ENCODE data around the gene MRPL52. TPM values are rescaled to one million over a fixed set of nuclear protein-coding genes. Genes with fewer than 3 reads are reported as not detected.
"Not testable (repeated sequence)": the region's sequence is repeated elsewhere in the genome, so short reads cannot be mapped to it uniquely, and the experiment has no call there.

MRPL52 gene
- polyA plus RNA-seq, 4 donors: 106 to 164 (median 132) TPM

DNA sequence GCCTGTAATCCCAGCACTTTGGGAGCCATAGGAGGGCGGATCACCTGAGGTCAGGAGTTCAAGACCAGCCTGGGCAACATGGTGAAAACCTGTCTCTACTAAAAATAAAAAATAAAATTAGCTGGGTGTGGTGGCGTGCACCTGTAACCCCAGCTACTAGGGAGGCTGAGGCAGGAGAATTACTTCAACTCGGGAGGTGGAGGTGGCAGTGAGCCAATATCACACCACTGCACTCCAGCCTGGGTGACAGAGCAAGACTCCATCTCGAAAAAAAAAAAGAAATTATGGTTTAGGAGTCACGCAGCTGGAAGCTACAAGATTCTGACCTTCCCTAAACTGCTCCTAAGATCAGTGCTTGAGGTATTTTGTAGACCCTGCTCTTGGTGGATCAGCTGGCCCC lies 36.1 kb upstream of the MRPL52 start:
- not testable (repeated sequence) for H3K27me3 ChIP-seq (ENCODE audit: control insufficient read depth in 3 of 3, insufficient read depth in 3 of 3, low read length in 3 of 3); H3K9me3 ChIP-seq (ENCODE audit: control insufficient read depth in 2 of 2, insufficient read depth in 1 of 2, low read depth in 1 of 2, low read length in 1 of 2); H3K27ac ChIP-seq (ENCODE audit: low read depth in 1 of 3, low read length in 2 of 3); FAIRE-seq; H3K4me3 ChIP-seq (ENCODE audit: low read depth in 1 of 3, low read length in 3 of 3); DNase-seq
- H3K36me3 ChIP-seq (ENCODE audit: control insufficient read depth in 3 of 3, insufficient read depth in 2 of 3, low read depth in 1 of 3, low read length in 3 of 3): peaks cover 0 to 23% (median 3%) of the 10 kb centered on the region in 3 donors
- peaks cover 0 to 35% (median 4%) of the 10 kb centered on the region in 3 donors for H3K4me1 ChIP-seq (ENCODE audit: control insufficient read depth in 3 of 3, insufficient read depth in 2 of 3, low read depth in 1 of 3, low read length in 2 of 3)
- 71 to 84% (median 75%) methylated on average over 5 of the region's 5 CpGs for WGBS, 3 donors

DNA sequence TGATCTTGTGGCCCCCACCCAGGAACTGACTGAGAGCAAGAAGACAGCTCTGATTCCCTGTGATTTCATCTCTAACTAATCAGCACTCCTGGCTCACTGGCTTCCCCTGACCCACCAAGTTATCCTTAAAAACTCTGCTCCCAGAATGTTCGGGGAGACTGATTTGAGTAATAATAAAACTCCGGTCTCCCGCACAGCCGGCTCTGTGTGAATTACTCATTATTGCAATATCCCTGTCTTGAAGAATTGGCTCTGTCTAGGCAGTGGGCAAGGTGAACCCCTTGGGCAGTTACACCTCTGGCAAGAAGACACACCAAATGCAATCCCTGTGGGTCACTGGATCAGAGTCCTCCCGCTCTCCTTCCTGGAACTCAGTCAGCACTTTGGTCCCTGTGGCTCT lies 35.7 kb upstream of the MRPL52 start:
- FAIRE-seq: no peak
- peaks cover 0 to 39% (median 4%) of the 10 kb centered on the region in 3 donors for H3K4me1 ChIP-seq (ENCODE audit: control insufficient read depth in 3 of 3, insufficient read depth in 2 of 3, low read depth in 1 of 3, low read length in 2 of 3)
- no peak for DNase-seq
- peaks cover 0 to 8% of the 10 kb centered on the region in 2 donors for H3K9me3 ChIP-seq (ENCODE audit: control insufficient read depth in 2 of 2, insufficient read depth in 1 of 2, low read depth in 1 of 2, low read length in 1 of 2)
- peak overlapping the region in 1 of 3 donors; percentile 5 for H3K27ac ChIP-seq (ENCODE audit: low read depth in 1 of 3, low read length in 2 of 3)
- WGBS, 3 donors: 75 to 89% (median 79%) methylated on average over 5 of the region's 5 CpGs
- H3K36me3 ChIP-seq (ENCODE audit: control insufficient read depth in 3 of 3, insufficient read depth in 2 of 3, low read depth in 1 of 3, low read length in 3 of 3): peaks cover 0 to 23% (median 3%) of the 10 kb centered on the region in 3 donors
- no peaks in the 10 kb centered on the region for H3K27me3 ChIP-seq (ENCODE audit: control insufficient read depth in 3 of 3, insufficient read depth in 3 of 3, low read length in 3 of 3)
- H3K4me3 ChIP-seq (ENCODE audit: low read depth in 1 of 3, low read length in 3 of 3): no peak overlapping the region

DNA sequence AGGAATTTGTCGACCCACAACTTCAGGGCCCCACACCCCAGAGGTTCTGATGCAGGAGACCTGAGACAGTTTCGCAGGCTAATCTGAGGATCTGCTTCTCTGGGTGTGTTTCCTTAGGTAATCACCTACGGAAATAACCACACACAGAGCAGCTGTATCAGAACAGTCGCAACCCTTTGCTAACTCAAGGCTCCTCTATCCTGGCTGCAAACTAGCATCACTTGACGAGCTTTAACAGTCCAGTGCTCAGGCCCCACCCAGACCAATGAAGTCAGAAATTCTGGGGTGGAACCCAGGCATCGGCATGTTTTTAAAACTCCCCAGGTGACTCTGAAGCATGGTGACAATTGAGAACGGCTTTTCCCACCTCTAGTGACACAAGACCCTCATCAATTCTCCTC lies 35.1 kb upstream of the MRPL52 start:
- no peak for FAIRE-seq
- peaks cover 0 to 23% (median 3%) of the 10 kb centered on the region in 3 donors for H3K36me3 ChIP-seq (ENCODE audit: control insufficient read depth in 3 of 3, insufficient read depth in 2 of 3, low read depth in 1 of 3, low read length in 3 of 3)
- 83 to 93% (median 86%) methylated on average over 7 of the region's 7 CpGs for WGBS, 3 donors
- peaks cover 0 to 8% of the 10 kb centered on the region in 2 donors for H3K9me3 ChIP-seq (ENCODE audit: control insufficient read depth in 2 of 2, insufficient read depth in 1 of 2, low read depth in 1 of 2, low read length in 1 of 2)
- H3K4me3 ChIP-seq (ENCODE audit: low read depth in 1 of 3, low read length in 3 of 3): no peak overlapping the region
- peaks cover 0 to 42% (median 4%) of the 10 kb centered on the region in 3 donors for H3K4me1 ChIP-seq (ENCODE audit: control insufficient read depth in 3 of 3, insufficient read depth in 2 of 3, low read depth in 1 of 3, low read length in 2 of 3)
- H3K27ac ChIP-seq (ENCODE audit: low read depth in 1 of 3, low read length in 2 of 3): peak overlapping the region in 1 of 3 donors; percentile 5
- no peaks in the 10 kb centered on the region for H3K27me3 ChIP-seq (ENCODE audit: control insufficient read depth in 3 of 3, insufficient read depth in 3 of 3, low read length in 3 of 3)
- no peak for DNase-seq

DNA sequence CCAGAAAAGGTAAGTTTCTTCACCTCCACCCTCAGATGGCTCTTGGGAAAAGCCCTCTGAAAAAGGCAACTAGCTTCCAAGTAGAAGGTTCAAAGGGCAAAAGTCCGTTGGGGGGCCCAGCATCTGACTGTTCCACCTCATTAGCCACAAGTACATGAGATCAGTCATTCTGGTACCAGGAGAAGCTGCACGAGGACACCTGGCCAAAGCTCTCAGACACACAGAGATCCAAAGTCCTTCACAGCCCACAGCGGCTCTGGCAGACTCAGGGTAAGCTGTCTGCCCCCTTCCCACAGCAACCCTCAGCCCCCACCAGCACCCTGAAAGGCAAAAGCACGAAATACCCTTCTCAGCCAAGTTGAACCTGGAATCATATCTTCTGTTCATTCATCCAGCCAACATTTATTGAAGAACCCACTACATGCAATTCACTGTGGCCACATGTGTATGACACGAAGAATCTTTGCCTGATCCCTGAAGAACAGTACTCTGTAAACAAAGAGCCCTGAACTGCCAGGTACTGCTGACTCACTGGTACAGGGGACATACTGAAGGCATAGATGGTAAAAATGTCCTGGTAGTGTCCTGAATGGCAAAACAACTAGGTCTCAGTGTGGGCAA lies 33.5 kb upstream of the MRPL52 start:
- Histone ChIP-seq H3K27ac (ENCODE audit: low read depth in 1 of 3, low read length in 2 of 3) (peak overlapping the region; percentile 28 to 87 (median 85)), H3K27me3 (ENCODE audit: control insufficient read depth in 3 of 3, insufficient read depth in 3 of 3, low read length in 3 of 3) (no peaks in the 10 kb centered on the region), H3K4me3 (ENCODE audit: low read depth in 1 of 3, low read length in 3 of 3) (no peak overlapping the region), H3K9me3 (ENCODE audit: control insufficient read depth in 2 of 2, insufficient read depth in 1 of 2, low read depth in 1 of 2, low read length in 1 of 2) (peaks cover 0 to 8% of the 10 kb centered on the region in 2 donors), H3K4me1 (ENCODE audit: control insufficient read depth in 3 of 3, insufficient read depth in 2 of 3, low read depth in 1 of 3, low read length in 2 of 3) (peaks cover 0 to 44% (median 8%) of the 10 kb centered on the region in 3 donors), H3K36me3 (ENCODE audit: control insufficient read depth in 3 of 3, insufficient read depth in 2 of 3, low read depth in 1 of 3, low read length in 3 of 3) (peaks cover 0 to 28% (median 3%) of the 10 kb centered on the region in 3 donors)
- FAIRE-seq: no peak
- peak; percentile 72 to 87 for DNase-seq
- WGBS, 3 donors: 24 to 48% (median 32%) methylated on average over 5 of the region's 5 CpGs

DNA sequence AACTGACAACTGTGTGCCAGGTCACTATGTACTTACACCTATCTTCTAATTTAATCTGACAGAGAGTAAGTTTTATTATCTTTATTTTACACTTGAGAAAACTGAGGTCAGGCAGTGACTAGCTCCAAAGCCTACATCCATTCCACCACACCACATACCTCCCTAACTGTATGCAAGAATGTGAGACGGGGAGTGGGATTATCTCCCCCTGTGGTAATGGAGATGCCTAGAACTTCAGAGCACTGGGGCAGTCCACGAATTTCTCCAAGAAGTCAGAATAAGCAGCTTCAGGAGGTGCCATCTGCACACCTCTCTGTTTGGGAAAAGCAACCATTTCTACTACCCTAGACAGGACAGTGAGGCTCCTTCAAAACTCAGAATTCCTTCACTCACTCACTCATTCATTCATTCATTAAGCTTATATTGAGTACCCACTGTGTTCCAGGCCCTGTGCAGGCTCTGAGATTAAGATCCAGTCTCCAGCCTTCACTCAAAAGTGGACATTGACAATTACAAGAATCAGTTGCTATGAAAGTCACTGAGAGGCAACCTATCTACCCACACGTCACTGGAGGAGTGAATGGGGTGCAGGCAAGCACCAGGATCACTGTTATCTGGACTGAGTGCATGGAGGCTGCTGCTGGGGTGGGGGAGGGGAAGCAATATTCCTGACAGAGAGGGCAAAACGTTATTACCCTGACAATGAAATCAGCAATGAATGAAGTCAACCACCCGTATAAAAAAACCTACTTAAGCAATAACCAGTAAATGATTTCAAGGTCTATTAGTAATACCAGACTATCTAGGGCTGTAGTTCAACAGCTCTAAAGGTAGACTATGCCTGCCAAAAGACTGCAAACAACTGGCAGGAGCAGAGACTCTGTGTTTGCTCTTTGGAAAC lies 32.4 kb upstream of the MRPL52 start:
- H3K4me3 ChIP-seq (ENCODE audit: low read depth in 1 of 3, low read length in 3 of 3): no peak overlapping the region
- peaks cover 0 to 42% (median 8%) of the 10 kb centered on the region in 3 donors for H3K4me1 ChIP-seq (ENCODE audit: control insufficient read depth in 3 of 3, insufficient read depth in 2 of 3, low read depth in 1 of 3, low read length in 2 of 3)
- H3K27ac ChIP-seq (ENCODE audit: low read depth in 1 of 3, low read length in 2 of 3): peak overlapping the region; percentile 62 to 87 (median 85)
- DNase-seq (peak; percentile 87 to 94), FAIRE-seq (no peak)
- WGBS, 3 donors: 29 to 45% (median 35%) methylated on average over 5 of the region's 5 CpGs
- H3K36me3 ChIP-seq (ENCODE audit: control insufficient read depth in 3 of 3, insufficient read depth in 2 of 3, low read depth in 1 of 3, low read length in 3 of 3): peaks cover 0 to 26% (median 3%) of the 10 kb centered on the region in 3 donors
- no peaks in the 10 kb centered on the region for H3K27me3 ChIP-seq (ENCODE audit: control insufficient read depth in 3 of 3, insufficient read depth in 3 of 3, low read length in 3 of 3)
- H3K9me3 ChIP-seq (ENCODE audit: control insufficient read depth in 2 of 2, insufficient read depth in 1 of 2, low read depth in 1 of 2, low read length in 1 of 2): peaks cover 0 to 8% of the 10 kb centered on the region in 2 donors

DNA sequence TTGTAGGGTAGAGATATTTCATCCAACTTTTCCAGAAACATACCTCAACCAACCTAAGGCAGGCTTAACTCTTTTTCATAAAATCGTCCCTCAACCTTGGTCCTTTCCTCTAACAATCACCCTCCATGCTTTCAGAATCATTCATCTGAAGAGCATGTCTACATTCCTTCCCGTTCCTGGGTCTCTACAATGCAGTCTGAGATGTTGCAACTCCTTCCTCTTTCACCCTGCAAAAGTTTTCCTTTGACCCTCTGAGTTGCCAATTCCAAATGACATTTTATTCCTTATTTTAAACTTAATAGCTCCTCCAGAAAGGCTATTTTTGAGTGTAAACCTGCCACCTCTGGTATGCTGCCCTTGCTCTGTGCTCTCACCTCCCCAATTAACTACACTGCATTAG lies 31.2 kb upstream of the MRPL52 start:
- H3K27ac ChIP-seq (ENCODE audit: low read depth in 1 of 3, low read length in 2 of 3): peak overlapping the region in 2 of 3 donors; percentile 74 to 85
- 46 to 52% (median 47%) methylated on average over 2 of the region's 2 CpGs for WGBS, 3 donors

DNA sequence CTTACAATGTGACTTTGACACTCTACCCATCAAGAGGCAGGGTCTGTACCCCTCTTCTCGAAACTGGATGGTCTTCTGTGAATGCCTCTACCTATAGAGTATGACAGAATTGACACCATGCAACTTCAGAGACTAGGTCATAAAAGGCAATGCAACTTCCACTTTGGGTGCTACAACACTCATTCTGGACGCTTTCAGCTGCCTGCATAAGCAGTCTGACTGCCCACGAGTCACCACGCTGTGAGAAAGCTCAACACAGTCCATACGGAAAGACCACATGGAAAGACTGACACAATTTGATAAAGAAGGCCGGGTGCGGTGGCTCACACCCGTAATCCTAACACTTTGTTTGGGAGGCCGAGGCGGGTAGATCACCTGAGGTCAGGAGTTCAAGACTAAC lies 29.3 kb upstream of the MRPL52 start:
- WGBS, 3 donors: 69 to 82% (median 74%) methylated on average over 9 to 10 of the region's 10 CpGs
- no peak overlapping the region for H3K4me3 ChIP-seq (ENCODE audit: low read depth in 1 of 3, low read length in 3 of 3)
- FAIRE-seq (no peak), DNase-seq (no peak)
- H3K9me3 ChIP-seq (ENCODE audit: control insufficient read depth in 2 of 2, insufficient read depth in 1 of 2, low read depth in 1 of 2, low read length in 1 of 2): peaks cover 0 to 8% of the 10 kb centered on the region in 2 donors
- H3K27ac ChIP-seq (ENCODE audit: low read depth in 1 of 3, low read length in 2 of 3): no peak overlapping the region
- H3K36me3 ChIP-seq (ENCODE audit: control insufficient read depth in 3 of 3, insufficient read depth in 2 of 3, low read depth in 1 of 3, low read length in 3 of 3): peaks cover 0 to 19% (median 0%) of the 10 kb centered on the region in 3 donors
- H3K27me3 ChIP-seq (ENCODE audit: control insufficient read depth in 3 of 3, insufficient read depth in 3 of 3, low read length in 3 of 3): no peaks in the 10 kb centered on the region
- H3K4me1 ChIP-seq (ENCODE audit: control insufficient read depth in 3 of 3, insufficient read depth in 2 of 3, low read depth in 1 of 3, low read length in 2 of 3): peaks cover 0 to 34% (median 8%) of the 10 kb centered on the region in 3 donors

More for the DNA sequence above, 31.2 kb upstream of the MRPL52 start:
- peaks cover 0 to 8% of the 10 kb centered on the region in 2 donors for H3K9me3 ChIP-seq (ENCODE audit: control insufficient read depth in 2 of 2, insufficient read depth in 1 of 2, low read depth in 1 of 2, low read length in 1 of 2)
- H3K4me1 ChIP-seq (ENCODE audit: control insufficient read depth in 3 of 3, insufficient read depth in 2 of 3, low read depth in 1 of 3, low read length in 2 of 3): peaks cover 0 to 42% (median 8%) of the 10 kb centered on the region in 3 donors
- peaks cover 0 to 23% (median 3%) of the 10 kb centered on the region in 3 donors for H3K36me3 ChIP-seq (ENCODE audit: control insufficient read depth in 3 of 3, insufficient read depth in 2 of 3, low read depth in 1 of 3, low read length in 3 of 3)
- no peak for FAIRE-seq
- no peak overlapping the region for H3K4me3 ChIP-seq (ENCODE audit: low read depth in 1 of 3, low read length in 3 of 3)
- no peaks in the 10 kb centered on the region for H3K27me3 ChIP-seq (ENCODE audit: control insufficient read depth in 3 of 3, insufficient read depth in 3 of 3, low read length in 3 of 3)
- no peak for DNase-seq

DNA sequence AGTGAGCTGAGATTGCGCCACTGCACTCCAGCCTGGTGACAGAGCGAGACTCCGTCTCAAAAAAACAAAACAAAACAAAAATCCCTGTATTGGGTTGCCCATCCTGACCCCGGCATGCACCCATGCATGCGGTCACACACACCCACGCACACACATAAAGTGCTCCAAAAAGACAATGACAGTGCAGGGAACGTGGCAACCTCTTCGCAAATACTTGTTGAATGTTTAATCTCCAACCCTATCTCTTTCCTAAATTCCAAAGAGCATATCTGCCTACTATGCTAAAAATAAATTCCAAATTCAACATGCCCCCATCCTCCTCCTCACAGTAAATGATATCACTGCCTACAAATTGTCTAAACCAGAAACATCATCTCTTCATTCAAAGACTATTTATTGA lies 28.0 kb upstream of the MRPL52 start:
- WGBS, 3 donors: 83 to 91% (median 91%) methylated on average over 8 of the region's 8 CpGs
- Histone ChIP-seq H3K4me1 (ENCODE audit: control insufficient read depth in 3 of 3, insufficient read depth in 2 of 3, low read depth in 1 of 3, low read length in 2 of 3) (peaks cover 0 to 22% (median 8%) of the 10 kb centered on the region in 3 donors), H3K27ac (ENCODE audit: low read depth in 1 of 3, low read length in 2 of 3) (no peak overlapping the region), H3K9me3 (ENCODE audit: control insufficient read depth in 2 of 2, insufficient read depth in 1 of 2, low read depth in 1 of 2, low read length in 1 of 2) (no peaks in the 10 kb centered on the region), H3K27me3 (ENCODE audit: control insufficient read depth in 3 of 3, insufficient read depth in 3 of 3, low read length in 3 of 3) (no peaks in the 10 kb centered on the region), H3K36me3 (ENCODE audit: control insufficient read depth in 3 of 3, insufficient read depth in 2 of 3, low read depth in 1 of 3, low read length in 3 of 3) (peaks cover 0 to 18% (median 0%) of the 10 kb centered on the region in 3 donors), H3K4me3 (ENCODE audit: low read depth in 1 of 3, low read length in 3 of 3) (no peak overlapping the region)
- DNase-seq: no peak
- no peak for FAIRE-seq

All from small intestine (tissue), 7 donors.